ENCODE data around the gene CMKLR1. TPM values are rescaled to one million over a fixed set of nuclear protein-coding genes. Genes with fewer than 3 reads are reported as not detected.

Gene CMKLR1, protein sequence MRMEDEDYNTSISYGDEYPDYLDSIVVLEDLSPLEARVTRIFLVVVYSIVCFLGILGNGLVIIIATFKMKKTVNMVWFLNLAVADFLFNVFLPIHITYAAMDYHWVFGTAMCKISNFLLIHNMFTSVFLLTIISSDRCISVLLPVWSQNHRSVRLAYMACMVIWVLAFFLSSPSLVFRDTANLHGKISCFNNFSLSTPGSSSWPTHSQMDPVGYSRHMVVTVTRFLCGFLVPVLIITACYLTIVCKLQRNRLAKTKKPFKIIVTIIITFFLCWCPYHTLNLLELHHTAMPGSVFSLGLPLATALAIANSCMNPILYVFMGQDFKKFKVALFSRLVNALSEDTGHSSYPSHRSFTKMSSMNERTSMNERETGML
- total RNA-seq: not detected
- 0.21 TPM for polyA plus RNA-seq (2013, experiment 1 of 2)
- polyA plus RNA-seq (2013, experiment 2 of 2): 0.25 TPM
- long read RNA-seq, experiment 1: 0 reads
- long read RNA-seq, experiment 2: 0 reads
- long read RNA-seq, experiment 3, full-length matches to known transcripts: 1 of 1 reads
- long read RNA-seq, experiment 3, partial matches to known transcripts: 0 of 1 reads
- long read RNA-seq, experiment 3, other reads (novel, unspliced or antisense): 0 of 1 reads
- long read RNA-seq, experiment 4: 0 reads

GRCh38 chr12:108338915-108339657 lies at the start of gene CMKLR1:
CMKLR1 (minus strand) TSS chr12:108339311; CDS start chr12:108293591, 45,720 bp downstream.
- Histone ChIP-seq H3K4me1 (ENCODE audit: control insufficient read depth, insufficient read depth, low read length) (no peaks in the 10 kb centered on the region), H3K4me3 (ENCODE audit: low read length) (no peak within 1 kb of the TSS), H3K27ac (ENCODE audit: low read depth, low read length) (no peak within 1 kb of the TSS), H3K9ac (ENCODE audit: extremely low read depth, low read length, poor library complexity, severe bottlenecking) (no peak within 1 kb of the TSS), H3K36me3 (ENCODE audit: control insufficient read depth, insufficient read depth, low read length) (no peaks in the 10 kb centered on the region), H3K27me3 (ENCODE audit: control insufficient read depth, insufficient read depth, low read length, poor library complexity, severe bottlenecking) (no peaks in the 10 kb centered on the region), H3K9me3 (ENCODE audit: control insufficient read depth, low read length) (peaks cover 5% of the 10 kb centered on the region)
- TF ChIP-seq, protein P1, sequence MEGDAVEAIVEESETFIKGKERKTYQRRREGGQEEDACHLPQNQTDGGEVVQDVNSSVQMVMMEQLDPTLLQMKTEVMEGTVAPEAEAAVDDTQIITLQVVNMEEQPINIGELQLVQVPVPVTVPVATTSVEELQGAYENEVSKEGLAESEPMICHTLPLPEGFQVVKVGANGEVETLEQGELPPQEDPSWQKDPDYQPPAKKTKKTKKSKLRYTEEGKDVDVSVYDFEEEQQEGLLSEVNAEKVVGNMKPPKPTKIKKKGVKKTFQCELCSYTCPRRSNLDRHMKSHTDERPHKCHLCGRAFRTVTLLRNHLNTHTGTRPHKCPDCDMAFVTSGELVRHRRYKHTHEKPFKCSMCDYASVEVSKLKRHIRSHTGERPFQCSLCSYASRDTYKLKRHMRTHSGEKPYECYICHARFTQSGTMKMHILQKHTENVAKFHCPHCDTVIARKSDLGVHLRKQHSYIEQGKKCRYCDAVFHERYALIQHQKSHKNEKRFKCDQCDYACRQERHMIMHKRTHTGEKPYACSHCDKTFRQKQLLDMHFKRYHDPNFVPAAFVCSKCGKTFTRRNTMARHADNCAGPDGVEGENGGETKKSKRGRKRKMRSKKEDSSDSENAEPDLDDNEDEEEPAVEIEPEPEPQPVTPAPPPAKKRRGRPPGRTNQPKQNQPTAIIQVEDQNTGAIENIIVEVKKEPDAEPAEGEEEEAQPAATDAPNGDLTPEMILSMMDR (conservative IDR thresholded peaks at IDR 0.05): no peak
- DNase-seq: peak; percentile 84
- Mint-ChIP-seq H3K27ac (no peak within 1 kb of the TSS), H3K36me3 (ENCODE audit: low read depth) (no peaks in the 10 kb centered on the region), H3K27me3 (ENCODE audit: insufficient read depth) (no peaks in the 10 kb centered on the region), H3K9me3 (no peaks in the 10 kb centered on the region), H3K4me1 (peaks cover 7% of the 10 kb centered on the region), H3K4me3 (peak within 1 kb of the TSS; percentile 38)
- 58 to 61% methylated on average over 16 to 24 of the region's 24 CpGs for WGBS, 2 experiments (ENCODE audit: insufficient coverage in 1 of 2, insufficient read length in 1 of 2)

GRCh38 chr12:108387771-108388170 lies 48.7 kb upstream of the CMKLR1 start:
- Histone ChIP-seq H3K36me3 (ENCODE audit: control insufficient read depth, insufficient read depth, low read length) (no peaks in the 10 kb centered on the region), H3K4me1 (ENCODE audit: control insufficient read depth, insufficient read depth, low read length) (no peaks in the 10 kb centered on the region), H3K27ac (ENCODE audit: low read depth, low read length) (no peak overlapping the region), H3K9me3 (ENCODE audit: control insufficient read depth, low read length) (peaks cover 22% of the 10 kb centered on the region), H3K9ac (ENCODE audit: extremely low read depth, low read length, poor library complexity, severe bottlenecking) (no peak overlapping the region), H3K4me3 (ENCODE audit: low read length) (no peak overlapping the region), H3K27me3 (ENCODE audit: control insufficient read depth, insufficient read depth, low read length, poor library complexity, severe bottlenecking) (no peaks in the 10 kb centered on the region)
- Mint-ChIP-seq H3K4me1 (peaks cover 3% of the 10 kb centered on the region), H3K36me3 (ENCODE audit: low read depth) (no peaks in the 10 kb centered on the region), H3K9me3 (peaks cover 5% of the 10 kb centered on the region), H3K27ac (no peak overlapping the region), H3K27me3 (ENCODE audit: insufficient read depth) (no peaks in the 10 kb centered on the region), H3K4me3 (no peak overlapping the region)
- DNase-seq: peak; percentile 3
- 86 to 100% methylated on average over 1 of the region's 1 CpG for WGBS, 2 experiments (ENCODE audit: insufficient coverage in 1 of 2, insufficient read length in 1 of 2)
- TF ChIP-seq, protein P1 (conservative IDR thresholded peaks at IDR 0.05): no peak

- H3K4me3 Mint-ChIP-seq: no peak overlapping the region
- no peaks in the 10 kb centered on the region for H3K27me3 Mint-ChIP-seq (ENCODE audit: insufficient read depth)
- Histone ChIP-seq H3K9ac (ENCODE audit: extremely low read depth, low read length, poor library complexity, severe bottlenecking) (no peak overlapping the region), H3K4me1 (ENCODE audit: control insufficient read depth, insufficient read depth, low read length) (peaks cover 4% of the 10 kb centered on the region), H3K27ac (ENCODE audit: low read depth, low read length) (no peak overlapping the region), H3K4me3 (ENCODE audit: low read length) (no peak overlapping the region), H3K36me3 (ENCODE audit: control insufficient read depth, insufficient read depth, low read length) (no peaks in the 10 kb centered on the region), H3K27me3 (ENCODE audit: control insufficient read depth, insufficient read depth, low read length, poor library complexity, severe bottlenecking) (no peaks in the 10 kb centered on the region), H3K9me3 (ENCODE audit: control insufficient read depth, low read length) (peaks cover 22% of the 10 kb centered on the region)
- H3K4me1 Mint-ChIP-seq: peaks cover 12% of the 10 kb centered on the region
- DNase-seq: peak; percentile 20
- H3K36me3 Mint-ChIP-seq (ENCODE audit: low read depth): no peaks in the 10 kb centered on the region
- 84 to 100% methylated on average over 3 to 8 of the region's 8 CpGs for WGBS, 2 experiments (ENCODE audit: insufficient coverage in 1 of 2, insufficient read length in 1 of 2)
- no peak overlapping the region for H3K27ac Mint-ChIP-seq
- TF ChIP-seq, protein P1 (conservative IDR thresholded peaks at IDR 0.05): no peak
- H3K9me3 Mint-ChIP-seq: peaks cover 5% of the 10 kb centered on the region
Observed at GRCh38 chr12:108386709-108387360, 47.7 kb upstream of the CMKLR1 start.
